Suprapubic skin (tissue), 3 donors: ENCODE data around the gene CR1L.
A peak's percentile ranks its signal among the peaks of the same experiment; 100 is the strongest.

ENCODE experiments used
- EP300 ChIP-seq: sonication (generic); formaldehyde crosslinking; IDR thresholded peaks from one replicate; pipeline ENCODE4 v1.6.1; 2017; ENCODE audit warnings: antibody characterized with exemption
- POLR2A ChIP-seq, 2 donors: fragments of 450-650 bp; IDR thresholded peaks; one replicate each; pipeline ENCODE4 v1.6.1; 2017; ENCODE audit warnings: antibody characterized with exemption in 2 of 2, mild to moderate bottlenecking in 2 of 2, moderate library complexity in 2 of 2
- TF ChIP-seq, protein P1 (sequence below), 2 donors: fragments of 200-600 bp in 1 of 2; fragments of 450-650 bp in 1 of 2; sonication (generic) in 1 of 2; IDR thresholded peaks; one replicate each; pipeline ENCODE4 v1.5.1; 2016 to 2019; ENCODE audit warnings: antibody characterized with exemption in 2 of 2, mild to moderate bottlenecking in 1 of 2, moderate library complexity in 1 of 2

GRCh38 chr1:207751790-207752455 is 107.0 kb downstream of the CR1L start, which contains the start of gene CD46:
- TF ChIP-seq, protein P1, sequence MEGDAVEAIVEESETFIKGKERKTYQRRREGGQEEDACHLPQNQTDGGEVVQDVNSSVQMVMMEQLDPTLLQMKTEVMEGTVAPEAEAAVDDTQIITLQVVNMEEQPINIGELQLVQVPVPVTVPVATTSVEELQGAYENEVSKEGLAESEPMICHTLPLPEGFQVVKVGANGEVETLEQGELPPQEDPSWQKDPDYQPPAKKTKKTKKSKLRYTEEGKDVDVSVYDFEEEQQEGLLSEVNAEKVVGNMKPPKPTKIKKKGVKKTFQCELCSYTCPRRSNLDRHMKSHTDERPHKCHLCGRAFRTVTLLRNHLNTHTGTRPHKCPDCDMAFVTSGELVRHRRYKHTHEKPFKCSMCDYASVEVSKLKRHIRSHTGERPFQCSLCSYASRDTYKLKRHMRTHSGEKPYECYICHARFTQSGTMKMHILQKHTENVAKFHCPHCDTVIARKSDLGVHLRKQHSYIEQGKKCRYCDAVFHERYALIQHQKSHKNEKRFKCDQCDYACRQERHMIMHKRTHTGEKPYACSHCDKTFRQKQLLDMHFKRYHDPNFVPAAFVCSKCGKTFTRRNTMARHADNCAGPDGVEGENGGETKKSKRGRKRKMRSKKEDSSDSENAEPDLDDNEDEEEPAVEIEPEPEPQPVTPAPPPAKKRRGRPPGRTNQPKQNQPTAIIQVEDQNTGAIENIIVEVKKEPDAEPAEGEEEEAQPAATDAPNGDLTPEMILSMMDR (IDR thresholded peaks at IDR 0.05) = no peak
- TF ChIP-seq EP300 (no peak), POLR2A (IDR thresholded peaks at IDR 0.05) (peak in 1 of 2 donors; percentile 66)
